Measurements from ENCODE around the gene NCAPD3. TPM values are rescaled to one million over a fixed set of nuclear protein-coding genes. Genes with fewer than 3 reads are reported as not detected.

Gene NCAPD3
- total RNA-seq, 1 donor from 2014 or later = 4.2 TPM

GRCh38 chr11:134229126-134229790, 5.5 kb upstream of the NCAPD3 start:
- H3K36me3 ChIP-seq (ENCODE audit: control insufficient read depth, insufficient read depth, low read length) = no peaks in the 10 kb centered on the region
- H3K4me3 ChIP-seq (ENCODE audit: low read depth, low read length) = no peak overlapping the region
- peak; percentile 25 for DNase-seq (ENCODE audit: low read depth)
- FAIRE-seq = no peak
- H3K27me3 ChIP-seq (ENCODE audit: control insufficient read depth, insufficient read depth, low read length) = no peaks in the 10 kb centered on the region
- no peak for TF ChIP-seq CTCF (IDR thresholded peaks at IDR 0.05; ENCODE audit: insufficient read depth, low read length, severe bottlenecking)

- H3K4me3 ChIP-seq (ENCODE audit: low read depth, low read length) = no peak overlapping the region
- FAIRE-seq (no peak), DNase-seq (ENCODE audit: low read depth) (no peak)
- no peaks in the 10 kb centered on the region for H3K36me3 ChIP-seq (ENCODE audit: control insufficient read depth, insufficient read depth, low read length)
- H3K27me3 ChIP-seq (ENCODE audit: control insufficient read depth, insufficient read depth, low read length) = no peaks in the 10 kb centered on the region
- TF ChIP-seq CTCF (IDR thresholded peaks at IDR 0.05; ENCODE audit: insufficient read depth, low read length, severe bottlenecking) = no peak
These were observed 4.9 kb upstream of the NCAPD3 start for GRCh38 chr11:134228625-134229024.

- Histone ChIP-seq H3K4me3 (ENCODE audit: low read depth, low read length) (no peak overlapping the region), H3K27me3 (ENCODE audit: control insufficient read depth, insufficient read depth, low read length) (no peaks in the 10 kb centered on the region), H3K36me3 (ENCODE audit: control insufficient read depth, insufficient read depth, low read length) (no peaks in the 10 kb centered on the region)
- TF ChIP-seq CTCF (IDR thresholded peaks at IDR 0.05; ENCODE audit: insufficient read depth, low read length, severe bottlenecking) = no peak
- no peak for FAIRE-seq
- no peak for DNase-seq (ENCODE audit: low read depth)
These were observed 3.1 kb upstream of the NCAPD3 start for GRCh38 chr11:134226806-134227325.

GRCh38 chr11:134224710-134225664, 1.2 kb upstream of the NCAPD3 start:
- H3K4me3 ChIP-seq (ENCODE audit: low read depth, low read length) = peak overlapping the region; percentile 78
- no peaks in the 10 kb centered on the region for H3K36me3 ChIP-seq (ENCODE audit: control insufficient read depth, insufficient read depth, low read length)
- DNase-seq (ENCODE audit: low read depth) = peak; percentile 11
- no peak for TF ChIP-seq CTCF (IDR thresholded peaks at IDR 0.05; ENCODE audit: insufficient read depth, low read length, severe bottlenecking)
- no peak for FAIRE-seq
- no peaks in the 10 kb centered on the region for H3K27me3 ChIP-seq (ENCODE audit: control insufficient read depth, insufficient read depth, low read length)

GRCh38 chr11:134223121-134223520, 646 bp downstream of the NCAPD3 start:
- DNase-seq (ENCODE audit: low read depth) (no peak), FAIRE-seq (no peak)
- Histone ChIP-seq H3K36me3 (ENCODE audit: control insufficient read depth, insufficient read depth, low read length) (no peaks in the 10 kb centered on the region), H3K27me3 (ENCODE audit: control insufficient read depth, insufficient read depth, low read length) (no peaks in the 10 kb centered on the region), H3K4me3 (ENCODE audit: low read depth, low read length) (peak overlapping the region; percentile 78)
- no peak for TF ChIP-seq CTCF (IDR thresholded peaks at IDR 0.05; ENCODE audit: insufficient read depth, low read length, severe bottlenecking)

All from bronchial epithelial cell (primary cell).